Caco-2 (cell line): ENCODE data around the gene CES4A. TPM values are rescaled to one million over a fixed set of nuclear protein-coding genes. Genes with fewer than 3 reads are reported as not detected.

Experiments
- BruUV-seq: library from RNA; stranded (reverse); fragments of 400-500 nt; replicated peaks from 2 replicates; lab custom pipeline; 2021; lab: Mats Ljungman, UMichigan
- CTCF ChIA-PET: fragments of 300-600 bp; sonication (Branson Sonifier 250); formaldehyde crosslinking; loops from one replicate; lab custom pipeline; 2022; ENCODE audit warnings: antibody characterized with exemption; lab: Charles Lee
- POLR2A ChIA-PET: fragments of 300-600 bp; sonication (Branson Sonifier 250); formaldehyde crosslinking; loops from one replicate; lab custom pipeline; 2022; ENCODE audit warnings: antibody characterized with exemption; lab: Charles Lee
- DNase-seq, 2 experiments: peaks; one replicate each; pipeline versions ENCODE4 v3.0.0 to v3.0.0-alpha.2; 2020 to 2022
- H3K27me3 ChIP-seq: replicated peaks from 2 replicates; pipeline ENCODE4 v1.6.0; 2011; ENCODE audit warnings: low read length; ENCODE audit not compliant: control insufficient read depth, insufficient read depth
- H3K36me3 ChIP-seq: 2 replicates; pipeline ENCODE4 v1.5.1; 2011; ENCODE audit warnings: low read length; ENCODE audit not compliant: control insufficient read depth, insufficient read depth
- H3K4me1 ChIP-seq: fragments of 250-450 bp; sonication (Bioruptor Pico); 2 replicates; pipeline ENCODE4 v1.5.1; 2020; ENCODE audit warnings: mild to moderate bottlenecking
- H3K4me3 ChIP-seq: 2 replicates; pipeline ENCODE4 v1.5.1; 2011; ENCODE audit warnings: low read depth, mild to moderate bottlenecking, control low read depth, low read length
- H3K9me3 ChIP-seq: fragments of 250-450 bp; sonication (Bioruptor Pico); 2 replicates; pipeline ENCODE4 v1.5.1; 2020; ENCODE audit warnings: mild to moderate bottlenecking, moderate library complexity
- H3K27ac Mint-ChIP-seq: one replicate; pipeline ENCODE4 v1.8.0; 2022; ENCODE audit warnings: mixed read lengths; ENCODE audit not compliant: unreplicated experiment
- H3K27me3 Mint-ChIP-seq: one replicate; pipeline ENCODE4 v1.8.0; 2022; ENCODE audit warnings: mixed read lengths; ENCODE audit not compliant: insufficient read depth, unreplicated experiment
- H3K36me3 Mint-ChIP-seq: one replicate; pipeline ENCODE4 v1.8.0; 2022; ENCODE audit warnings: mild to moderate bottlenecking, mixed read lengths; ENCODE audit not compliant: insufficient read depth, unreplicated experiment
- H3K4me1 Mint-ChIP-seq: one replicate; pipeline ENCODE4 v1.8.0; 2022; ENCODE audit warnings: low read depth, mixed read lengths; ENCODE audit not compliant: unreplicated experiment
- H3K4me3 Mint-ChIP-seq: one replicate; pipeline ENCODE4 v1.8.0; 2022; ENCODE audit warnings: mild to moderate bottlenecking, moderate library complexity, mixed read lengths; ENCODE audit not compliant: unreplicated experiment
- H3K9me3 Mint-ChIP-seq: one replicate; pipeline ENCODE4 v1.8.0; 2022; ENCODE audit warnings: mixed read lengths; ENCODE audit not compliant: unreplicated experiment
- intact Hi-C: fragments of 100-400 bp; cut with micrococcal nuclease; formaldehyde crosslinking; loops from one replicate; pipeline ENCODE4 v1.10.0; 2022; ENCODE audit not compliant: unreplicated experiment
- total RNA-seq: library from RNA; stranded (reverse); gene quantifications from 2 replicates; pipeline ENCODE4 v1.2.3, GENCODE V29; 2022
- TF ChIP-seq, protein P1 (sequence below), 2 experiments: fragments of 200-600 bp in 1 of 2; IDR thresholded peaks; 1 replicate in 1 of 2; 2 replicates in 1 of 2; pipeline versions ENCODE4 v1.5.1 to v1.8.0; 2011 to 2022; ENCODE audit warnings: antibody characterized with exemption in 1 of 2, control low read depth in 1 of 2, inconsistent platforms in 1 of 2, low read depth in 1 of 2, low read length in 1 of 2, mild to moderate bottlenecking in 1 of 2, moderate library complexity in 1 of 2; ENCODE audit not compliant: insufficient read depth in 1 of 2, severe bottlenecking in 1 of 2, unreplicated experiment in 1 of 2

CES4A gene
- total RNA-seq, 1 experiment from 2014 or later = not detected

DNA sequence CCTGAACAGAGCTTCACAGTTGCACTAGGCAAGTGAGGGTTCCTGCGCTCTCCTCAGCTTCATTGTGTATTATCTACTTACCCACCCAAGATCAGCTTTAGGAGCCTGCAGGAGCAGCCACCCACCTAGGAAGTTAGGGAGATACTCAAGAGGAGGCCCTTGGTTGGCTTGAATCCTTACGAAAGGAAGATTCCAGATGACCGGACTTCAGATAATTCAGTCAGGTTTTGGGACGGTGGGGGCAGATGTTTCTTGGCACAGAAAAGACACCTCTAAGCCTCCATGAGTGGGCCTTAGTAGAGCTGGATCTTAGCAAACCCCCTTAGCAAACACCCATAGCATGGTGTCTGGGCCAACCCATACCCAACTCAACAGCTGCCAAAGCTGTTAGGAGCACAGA lies 38.2 kb downstream of the CES4A start:
- intact Hi-C loops = no loop called here
- no TSS peak for BruUV-seq
- TF ChIP-seq, protein P1, sequence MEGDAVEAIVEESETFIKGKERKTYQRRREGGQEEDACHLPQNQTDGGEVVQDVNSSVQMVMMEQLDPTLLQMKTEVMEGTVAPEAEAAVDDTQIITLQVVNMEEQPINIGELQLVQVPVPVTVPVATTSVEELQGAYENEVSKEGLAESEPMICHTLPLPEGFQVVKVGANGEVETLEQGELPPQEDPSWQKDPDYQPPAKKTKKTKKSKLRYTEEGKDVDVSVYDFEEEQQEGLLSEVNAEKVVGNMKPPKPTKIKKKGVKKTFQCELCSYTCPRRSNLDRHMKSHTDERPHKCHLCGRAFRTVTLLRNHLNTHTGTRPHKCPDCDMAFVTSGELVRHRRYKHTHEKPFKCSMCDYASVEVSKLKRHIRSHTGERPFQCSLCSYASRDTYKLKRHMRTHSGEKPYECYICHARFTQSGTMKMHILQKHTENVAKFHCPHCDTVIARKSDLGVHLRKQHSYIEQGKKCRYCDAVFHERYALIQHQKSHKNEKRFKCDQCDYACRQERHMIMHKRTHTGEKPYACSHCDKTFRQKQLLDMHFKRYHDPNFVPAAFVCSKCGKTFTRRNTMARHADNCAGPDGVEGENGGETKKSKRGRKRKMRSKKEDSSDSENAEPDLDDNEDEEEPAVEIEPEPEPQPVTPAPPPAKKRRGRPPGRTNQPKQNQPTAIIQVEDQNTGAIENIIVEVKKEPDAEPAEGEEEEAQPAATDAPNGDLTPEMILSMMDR (IDR thresholded peaks at IDR 0.05; ENCODE audit: insufficient read depth in 1 of 2, low read depth in 1 of 2, low read length in 1 of 2, severe bottlenecking in 1 of 2, unreplicated experiment in 1 of 2) = no peak
- Histone ChIP-seq H3K36me3 (no peaks in the 10 kb centered on the region), H3K4me1 (peaks cover 38% of the 10 kb centered on the region), H3K27me3 (no peaks in the 10 kb centered on the region), H3K4me3 (no peak overlapping the region), H3K9me3 (no peaks in the 10 kb centered on the region)
- Mint-ChIP-seq H3K27me3 (no peaks in the 10 kb centered on the region), H3K4me3 (no peak overlapping the region), H3K4me1 (peaks cover 37% of the 10 kb centered on the region), H3K9me3 (no peaks in the 10 kb centered on the region), H3K27ac (no peak overlapping the region), H3K36me3 (no peaks in the 10 kb centered on the region)
- DNase-seq = no peak
- CTCF ChIA-PET = interaction anchor here (0.6 to 3.5 kb wide), 3 partner anchors 8 to 154 kb away, joined by 3 to 19 read pairs (median 4); no protein-coding TSS in a partner anchor
- POLR2A ChIA-PET = no interaction called here

DNA sequence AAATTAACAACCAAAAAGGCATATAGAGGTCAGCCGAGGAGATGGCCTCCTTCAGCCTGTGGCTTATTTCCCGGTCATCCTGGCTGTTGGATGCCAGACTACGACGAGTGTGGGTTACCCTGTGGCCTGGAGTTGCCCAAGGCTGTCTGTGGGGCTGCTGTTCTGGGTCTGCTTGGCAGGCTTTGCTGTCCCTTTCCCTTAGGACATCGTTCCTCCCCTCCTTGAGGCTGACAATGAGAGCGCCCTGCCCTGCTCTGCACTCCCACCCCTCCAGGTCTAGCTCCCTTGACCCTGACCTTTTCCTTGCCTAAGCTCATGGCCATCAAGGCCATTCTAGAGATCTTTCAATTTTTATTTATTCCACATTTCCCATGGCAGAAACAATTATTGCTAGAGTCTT lies 38.7 kb downstream of the CES4A start:
- H3K4me1 Mint-ChIP-seq = peaks cover 37% of the 10 kb centered on the region
- DNase-seq = no peak
- H3K27ac Mint-ChIP-seq = no peak overlapping the region
- TF ChIP-seq, protein P1 (IDR thresholded peaks at IDR 0.05; ENCODE audit: insufficient read depth in 1 of 2, low read depth in 1 of 2, low read length in 1 of 2, severe bottlenecking in 1 of 2, unreplicated experiment in 1 of 2) = no peak
- POLR2A ChIA-PET = no interaction called here
- H3K9me3 Mint-ChIP-seq = no peaks in the 10 kb centered on the region
- CTCF ChIA-PET = interaction anchor here (0.6 to 3.5 kb wide), 2 partner anchors 9 to 154 kb away, joined by 3 to 19 read pairs; no protein-coding TSS in a partner anchor
- Histone ChIP-seq H3K36me3 (no peaks in the 10 kb centered on the region), H3K4me3 (no peak overlapping the region), H3K27me3 (no peaks in the 10 kb centered on the region), H3K4me1 (peaks cover 38% of the 10 kb centered on the region), H3K9me3 (no peaks in the 10 kb centered on the region)
- H3K4me3 Mint-ChIP-seq = no peak overlapping the region
- no peaks in the 10 kb centered on the region for H3K27me3 Mint-ChIP-seq
- intact Hi-C loops = no loop called here
- BruUV-seq = no TSS peak
- H3K36me3 Mint-ChIP-seq = peaks cover 4% of the 10 kb centered on the region

DNA sequence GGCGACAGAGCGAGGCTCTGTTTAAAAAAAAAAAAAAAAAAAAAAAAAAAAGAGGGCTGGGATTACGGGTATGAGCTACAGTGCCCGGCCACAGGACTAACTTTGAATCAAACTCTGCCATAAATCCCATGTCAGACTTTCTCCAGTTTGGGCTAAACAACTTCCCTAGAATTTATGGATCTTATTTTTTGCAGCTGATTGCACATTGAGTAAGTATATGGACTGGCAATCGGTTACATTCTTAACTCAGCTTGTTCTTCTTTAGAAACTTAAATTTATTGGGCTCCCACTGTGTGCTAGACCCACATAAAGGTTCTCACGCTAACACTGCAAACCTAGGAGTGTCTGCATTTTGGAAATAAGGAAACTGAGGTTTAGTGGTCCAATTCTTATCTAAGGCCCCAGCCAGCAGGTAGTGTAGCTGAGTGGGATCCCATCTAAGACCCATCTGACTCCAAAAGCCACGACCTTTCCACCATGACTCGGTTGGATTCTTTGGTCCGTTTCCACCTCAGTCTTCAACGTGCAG lies 39.8 kb downstream of the CES4A start:
- CTCF ChIA-PET = interaction anchor here (0.9 to 3.5 kb wide), 2 partner anchors 10 to 127 kb away, joined by 4 to 19 read pairs; no protein-coding TSS in a partner anchor

More for the DNA sequence above, 39.8 kb downstream of the CES4A start:
- POLR2A ChIA-PET = interaction anchor here (0.6 to 3.0 kb wide), 3 partner anchors 10 to 452 kb away, joined by 5 to 30 read pairs (median 11); no protein-coding TSS in a partner anchor
- DNase-seq = no peak
- Histone ChIP-seq H3K4me1 (peaks cover 27% of the 10 kb centered on the region), H3K27me3 (no peaks in the 10 kb centered on the region), H3K9me3 (no peaks in the 10 kb centered on the region), H3K36me3 (no peaks in the 10 kb centered on the region), H3K4me3 (peak overlapping the region; percentile 55)
- BruUV-seq = TSS peak; percentile 98
- H3K4me1 Mint-ChIP-seq = peaks cover 27% of the 10 kb centered on the region
- peak overlapping the region; percentile 80 for H3K4me3 Mint-ChIP-seq
- TF ChIP-seq, protein P1 (IDR thresholded peaks at IDR 0.05; ENCODE audit: insufficient read depth in 1 of 2, low read depth in 1 of 2, low read length in 1 of 2, severe bottlenecking in 1 of 2, unreplicated experiment in 1 of 2) = no peak
- H3K9me3 Mint-ChIP-seq = no peaks in the 10 kb centered on the region
- peaks cover 16% of the 10 kb centered on the region for H3K36me3 Mint-ChIP-seq
- intact Hi-C loops = loop anchor here (1.0 kb wide), 1 partner anchor 10 kb away; no protein-coding TSS in a partner anchor
- no peaks in the 10 kb centered on the region for H3K27me3 Mint-ChIP-seq
- peak overlapping the region; percentile 90 for H3K27ac Mint-ChIP-seq
